Measurements from ENCODE around the gene ACSS3. TPM values are rescaled to one million over a fixed set of nuclear protein-coding genes. Genes with fewer than 3 reads are reported as not detected.

Gene ACSS3
- total RNA-seq, 1 donor, result 26.8 TPM

GRCh38 chr12:81083906-81084513 is 6.1 kb downstream of the ACSS3 start:
- no peak overlapping the region for H3K4me3 ChIP-seq (ENCODE audit: low read depth, low read length)

GRCh38 chr12:81084811-81085350 is 7.0 kb downstream of the ACSS3 start:
- TF ChIP-seq CTCF (IDR thresholded peaks at IDR 0.05; ENCODE audit: insufficient read depth, low read depth, low read length), result no peak
- DNase-seq (ENCODE audit: low read depth), result peak; percentile 38
- no peak overlapping the region for H3K4me3 ChIP-seq (ENCODE audit: low read depth, low read length)

More at GRCh38 chr12:81083906-81084513, 6.1 kb downstream of the ACSS3 start:
- no peak for TF ChIP-seq CTCF (IDR thresholded peaks at IDR 0.05; ENCODE audit: insufficient read depth, low read depth, low read length)
- peak; percentile 46 for DNase-seq (ENCODE audit: low read depth)

- H3K4me3 ChIP-seq (ENCODE audit: low read depth, low read length), result no peak overlapping the region
- no peak for DNase-seq (ENCODE audit: low read depth)
- TF ChIP-seq CTCF (IDR thresholded peaks at IDR 0.05; ENCODE audit: insufficient read depth, low read depth, low read length), result no peak
Observed at GRCh38 chr12:81085832-81086231, 8.0 kb downstream of the ACSS3 start.

- TF ChIP-seq CTCF (IDR thresholded peaks at IDR 0.05; ENCODE audit: insufficient read depth, low read depth, low read length), result no peak
- no peak for DNase-seq (ENCODE audit: low read depth)
- no peak overlapping the region for H3K4me3 ChIP-seq (ENCODE audit: low read depth, low read length)
Observed at GRCh38 chr12:81086342-81086741, 8.5 kb downstream of the ACSS3 start.

- TF ChIP-seq CTCF (IDR thresholded peaks at IDR 0.05; ENCODE audit: insufficient read depth, low read depth, low read length), result no peak
- no peak overlapping the region for H3K4me3 ChIP-seq (ENCODE audit: low read depth, low read length)
- DNase-seq (ENCODE audit: low read depth), result no peak
Observed at GRCh38 chr12:81088221-81088620, 10.3 kb downstream of the ACSS3 start.

GRCh38 chr12:81089412-81089811 is 11.5 kb downstream of the ACSS3 start:
- TF ChIP-seq CTCF (IDR thresholded peaks at IDR 0.05; ENCODE audit: insufficient read depth, low read depth, low read length), result no peak

GRCh38 chr12:81092053-81092452 is 14.2 kb downstream of the ACSS3 start:
- no peak overlapping the region for H3K4me3 ChIP-seq (ENCODE audit: low read depth, low read length)
- no peak for TF ChIP-seq CTCF (IDR thresholded peaks at IDR 0.05; ENCODE audit: insufficient read depth, low read depth, low read length)
- no peak for DNase-seq (ENCODE audit: low read depth)

More at GRCh38 chr12:81089412-81089811, 11.5 kb downstream of the ACSS3 start:
- no peak overlapping the region for H3K4me3 ChIP-seq (ENCODE audit: low read depth, low read length)
- DNase-seq (ENCODE audit: low read depth), result no peak

All from fibroblast of villous mesenchyme (primary cell).